H1 (cell line): Measurements from ENCODE around the gene RAMP2. TPM values are rescaled to one million over a fixed set of nuclear protein-coding genes. Genes with fewer than 3 reads are reported as not detected.

Experiments
- BACH1 ChIP-seq: IDR thresholded peaks from 2 replicates; pipeline ENCODE4 v1.6.1; 2012; ENCODE audit warnings: low read length, improper control_type of control experiment
- CBX5 ChIP-seq: fragments of 300-800, 300-1000 bp; sonication (generic); IDR thresholded peaks from 2 replicates; pipeline ENCODE4 v1.7.1; 2016; ENCODE audit warnings: antibody characterized with exemption, low read length, low read depth
- GABPA ChIP-seq: IDR thresholded peaks from 2 replicates; pipeline ENCODE4 v1.6.1; 2011; ENCODE audit warnings: mild to moderate bottlenecking, low read length, moderate library complexity, borderline replicate concordance; ENCODE audit not compliant: insufficient read depth
- RNF2 ChIP-seq: fragments of 200-900, 300-1000 bp; sonication (generic); IDR thresholded peaks from 2 replicates; pipeline ENCODE4 v1.7.1; 2016; ENCODE audit warnings: borderline replicate concordance, low read depth, mild to moderate bottlenecking, antibody characterized with exemption, low read length; ENCODE audit not compliant: poor library complexity, severe bottlenecking; ENCODE audit errors: missing control alignments
- TAF1 ChIP-seq: IDR thresholded peaks from 2 replicates; pipeline ENCODE4 v1.6.1; 2011; ENCODE audit warnings: mild to moderate bottlenecking, low read depth, low read length
- TEAD4 ChIP-seq: IDR thresholded peaks from 2 replicates; pipeline ENCODE4 v1.6.1; 2012; ENCODE audit warnings: low read depth, low read length, inconsistent platforms, mixed read lengths
- polyA plus RNA-seq, 7 experiments: library from polyadenylated mRNA; depleted of rRNA in 3 of 7; stranded (reverse) in 5 of 7; unstranded in 2 of 7; fragments of >200 nt in 5 of 7; fragments of 200-250 nt in 2 of 7; gene quantifications; 1 replicate in 5 of 7; 2 replicates in 1 of 7; 4 replicates in 1 of 7; pipeline versions ENCODE4 v1.2.1 to v1.2.3, GENCODE V29; 2011 to 2013; ENCODE audit warnings: missing spikeins in 2 of 7, mixed read lengths in 2 of 7
- total RNA-seq: library from RNA; stranded (reverse); fragmentation: NEBNext Ultra II Directional; extraction: Animal tissue kit (Norgen Biotek cat#: 25700); gene quantifications from 2 replicates; pipeline ENCODE4 v1.2.1, GENCODE V29; 2021

The RAMP2 gene
- total and polyA plus RNA-seq, 2 of the 8 experiments (the other 6 are each of a cell fraction or from before 2014, with no cell fraction given), result 13.4 to 41.7 TPM

DNA sequence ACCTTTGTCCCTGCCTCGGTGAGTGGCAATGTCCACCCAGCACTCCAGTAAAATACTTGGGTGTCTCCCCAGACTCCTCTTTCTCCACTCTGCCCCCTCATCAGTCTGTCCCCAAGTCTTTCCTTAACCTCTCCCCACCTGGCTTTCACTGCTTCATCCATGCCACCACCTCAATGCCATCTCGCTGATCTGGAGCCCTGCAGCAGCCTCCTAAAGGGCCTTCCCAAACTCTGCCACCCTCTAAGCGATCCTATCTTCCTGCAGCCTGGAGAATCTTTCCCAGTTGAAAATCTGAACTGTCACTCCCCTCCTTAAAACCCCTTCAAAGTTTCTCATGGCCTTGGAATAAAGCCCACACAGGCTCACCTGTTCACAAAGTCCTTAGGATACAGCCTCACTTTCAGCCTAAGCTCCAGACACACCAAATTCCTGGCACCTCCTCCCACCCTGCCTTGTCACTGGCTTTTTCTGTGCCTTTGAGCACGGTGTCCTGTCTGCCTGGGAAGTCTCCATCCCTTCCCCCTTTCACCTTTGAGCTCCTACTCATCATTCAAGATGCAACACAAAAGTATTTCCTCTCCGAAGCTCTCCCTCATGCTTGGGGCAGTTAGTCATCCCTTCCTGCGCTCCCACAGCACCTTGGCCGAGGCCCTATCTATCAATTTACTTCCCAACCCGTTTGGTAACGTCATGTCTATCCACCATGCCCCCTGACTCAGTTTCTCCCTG is 22.2 kb downstream of the RAMP2 start (continued):
- TF ChIP-seq TEAD4, result no peak
- TF ChIP-seq CBX5, result no peak
- TF ChIP-seq GABPA, result no peak
- no peak for TF ChIP-seq BACH1
- TF ChIP-seq TAF1, result no peak
- no peak for TF ChIP-seq RNF2
- TF ChIP-seq, all 59 proteins: peak for 0
